H1 (cell line): ENCODE data around the gene LY6G6F.
A peak's percentile ranks its signal among the peaks of the same experiment; 100 is the strongest.

Source experiments
- POLR2A ChIP-seq, 2 experiments: IDR thresholded peaks; 1 replicate in 1 of 2; 2 replicates in 1 of 2; pipeline ENCODE4 v1.6.1; 2011; ENCODE audit warnings: low read depth in 2 of 2, low read length in 2 of 2, mild to moderate bottlenecking in 2 of 2; ENCODE audit errors: control extremely low read depth in 1 of 2
- SP1 ChIP-seq: IDR thresholded peaks from 2 replicates; pipeline ENCODE4 v1.6.1; 2011; ENCODE audit warnings: low read depth, low read length
- TF ChIP-seq, protein P1 (sequence below), 3 experiments: IDR thresholded peaks; 1 replicate in 2 of 3; 2 replicates in 1 of 3; pipeline versions ENCODE4 v1.5.1 to v1.6.1; 2011; ENCODE audit warnings: low read length in 3 of 3, mild to moderate bottlenecking in 3 of 3, inconsistent platforms in 2 of 3, low read depth in 1 of 3, moderate library complexity in 1 of 3; ENCODE audit not compliant: insufficient read depth in 1 of 3; ENCODE audit errors: control extremely low read depth in 1 of 3

DNA sequence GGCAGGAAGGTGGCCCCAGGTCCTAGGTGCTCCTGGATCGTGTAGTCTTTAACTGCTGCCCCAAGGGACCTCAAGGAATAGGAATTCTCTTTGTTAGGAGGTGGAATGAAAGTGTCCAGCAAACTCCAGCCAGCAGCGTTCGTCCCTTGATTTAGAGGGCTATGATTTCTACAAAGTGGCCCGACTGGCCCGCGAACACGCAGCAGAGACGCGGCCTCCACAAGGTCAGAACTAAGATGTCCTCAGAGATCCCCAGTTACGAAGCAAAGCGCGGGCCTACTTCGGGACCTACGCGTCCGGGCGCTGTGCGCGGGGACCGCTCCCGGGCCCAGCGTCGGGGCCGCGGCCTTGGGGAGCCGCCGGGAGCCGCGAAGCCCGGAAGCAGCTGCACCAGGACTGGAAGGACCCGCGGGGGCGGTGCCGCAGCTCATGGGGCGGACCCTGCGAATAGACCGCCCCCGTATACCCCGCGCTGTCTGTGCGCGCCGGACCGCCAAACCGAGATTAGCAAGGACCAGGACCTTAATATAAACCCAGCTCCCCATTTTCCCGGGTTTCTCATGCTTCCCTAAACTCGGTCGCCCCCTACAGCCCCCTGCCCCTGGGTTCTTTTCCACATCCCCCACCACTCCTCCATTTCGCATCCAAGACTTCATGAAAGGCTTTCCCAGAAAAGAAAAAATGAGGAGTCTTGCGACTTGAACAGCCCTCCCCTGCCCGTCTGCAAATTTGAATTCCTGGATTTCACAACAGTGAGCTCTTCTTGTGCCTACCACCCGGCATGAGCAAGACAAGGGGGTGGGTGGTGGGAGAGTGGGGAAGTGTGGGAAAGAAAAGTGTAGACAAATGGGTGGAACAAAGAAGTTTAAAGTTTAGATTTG is 46.0 kb upstream of the LY6G6F start, which contains the start of gene C6orf47:
- TF ChIP-seq POLR2A (IDR thresholded peaks at IDR 0.05; ENCODE audit: control extremely low read depth in 1 of 2, low read depth in 2 of 2, low read length in 2 of 2) (peak in 1 of 2 experiments; percentile 83; a peak in 2 of 3 replicates), SP1 (peak; percentile 31; the same call in 1 of the 2 replicates)
- TF ChIP-seq, protein P1, sequence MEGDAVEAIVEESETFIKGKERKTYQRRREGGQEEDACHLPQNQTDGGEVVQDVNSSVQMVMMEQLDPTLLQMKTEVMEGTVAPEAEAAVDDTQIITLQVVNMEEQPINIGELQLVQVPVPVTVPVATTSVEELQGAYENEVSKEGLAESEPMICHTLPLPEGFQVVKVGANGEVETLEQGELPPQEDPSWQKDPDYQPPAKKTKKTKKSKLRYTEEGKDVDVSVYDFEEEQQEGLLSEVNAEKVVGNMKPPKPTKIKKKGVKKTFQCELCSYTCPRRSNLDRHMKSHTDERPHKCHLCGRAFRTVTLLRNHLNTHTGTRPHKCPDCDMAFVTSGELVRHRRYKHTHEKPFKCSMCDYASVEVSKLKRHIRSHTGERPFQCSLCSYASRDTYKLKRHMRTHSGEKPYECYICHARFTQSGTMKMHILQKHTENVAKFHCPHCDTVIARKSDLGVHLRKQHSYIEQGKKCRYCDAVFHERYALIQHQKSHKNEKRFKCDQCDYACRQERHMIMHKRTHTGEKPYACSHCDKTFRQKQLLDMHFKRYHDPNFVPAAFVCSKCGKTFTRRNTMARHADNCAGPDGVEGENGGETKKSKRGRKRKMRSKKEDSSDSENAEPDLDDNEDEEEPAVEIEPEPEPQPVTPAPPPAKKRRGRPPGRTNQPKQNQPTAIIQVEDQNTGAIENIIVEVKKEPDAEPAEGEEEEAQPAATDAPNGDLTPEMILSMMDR (IDR thresholded peaks at IDR 0.05; ENCODE audit: control extremely low read depth in 1 of 3, insufficient read depth in 1 of 3, low read depth in 1 of 3, low read length in 3 of 3), result no peak
